H1 (cell line): ENCODE measurements around the gene DUSP7. TPM values are rescaled to one million over a fixed set of nuclear protein-coding genes. Genes with fewer than 3 reads are reported as not detected.

Experiments
- CTCF ChIA-PET: fragments of 300-600 bp; sonication (Branson Sonifier 250); formaldehyde crosslinking; loops from one replicate; lab custom pipeline; 2021; ENCODE audit not compliant: partially characterized antibody; lab: Charles Lee
- POLR2A ChIA-PET: fragments of 300-600 bp; sonication (Branson Sonifier 250); formaldehyde crosslinking; loops from one replicate; lab custom pipeline; 2021; ENCODE audit warnings: inconsistent platforms; ENCODE audit not compliant: partially characterized antibody; lab: Charles Lee
- DNase-seq, 2 experiments: peaks; one replicate each; pipeline versions ENCODE4 v3.0.0 to v3.0.0-alpha.2; 2010 to 2022; ENCODE audit warnings: low spot score in 2 of 2, low read depth in 1 of 2, mixed read lengths in 1 of 2
- FAIRE-seq: peaks from 2 replicates; lab custom pipeline; 2011; peaks lifted over from hg19 to GRCh38; lab: Jason Lieb, UNC
- H2AFZ ChIP-seq: 2 replicates; pipeline ENCODE4 v1.8.1; 2012; ENCODE audit warnings: low read length, inconsistent platforms
- H2AK5ac ChIP-seq: 2 replicates; pipeline ENCODE4 v1.6.1; 2013; ENCODE audit warnings: low read depth, low read length
- H2BK120ac ChIP-seq: replicated peaks from 2 replicates; pipeline ENCODE3; 2013; ENCODE audit warnings: low read depth, low read length, inconsistent platforms
- H2BK12ac ChIP-seq: 2 replicates; pipeline ENCODE4 v1.6.1; 2013; ENCODE audit warnings: low read depth, low read length
- H2BK15ac ChIP-seq: 2 replicates; pipeline ENCODE4 v1.6.1; 2013; ENCODE audit warnings: low read length
- H2BK20ac ChIP-seq: 2 replicates; pipeline ENCODE4 v1.6.1; 2013; ENCODE audit warnings: low read length
- H2BK5ac ChIP-seq: 2 replicates; pipeline ENCODE4 v1.6.1; 2013; ENCODE audit warnings: low read depth, low read length
- H3K14ac ChIP-seq: 2 replicates; pipeline ENCODE4 v1.6.1; 2013; ENCODE audit warnings: inconsistent platforms; ENCODE audit not compliant: insufficient read length
- H3K18ac ChIP-seq: 2 replicates; pipeline ENCODE4 v1.6.1; 2013; ENCODE audit warnings: low read length; ENCODE audit errors: extremely low read depth
- H3K23ac ChIP-seq: 2 replicates; pipeline ENCODE4 v1.6.1; 2013; ENCODE audit warnings: inconsistent platforms; ENCODE audit not compliant: insufficient read length
- H3K23me2 ChIP-seq: 2 replicates; pipeline ENCODE4 v1.6.1; 2013; ENCODE audit warnings: low read depth, low read length
- H3K27ac ChIP-seq: 2 replicates; pipeline ENCODE4 v1.6.1; 2011; ENCODE audit warnings: low read depth, low read length, inconsistent platforms
- H3K27me3 ChIP-seq, 4 experiments: replicated peaks in 1 of 4; 1 replicate in 1 of 4; 2 replicates in 3 of 4; pipeline versions ENCODE4 v1.6.1 to v1.8.1; 2011 to 2013; ENCODE audit warnings: low read length in 3 of 4, mild to moderate bottlenecking in 3 of 4, inconsistent platforms in 2 of 4, mixed read lengths in 2 of 4, moderate library complexity in 1 of 4; ENCODE audit not compliant: control insufficient read depth in 3 of 4, insufficient read depth in 3 of 4; ENCODE audit errors: extremely low read depth in 1 of 4
- H3K36me3 ChIP-seq, 4 experiments: 2 replicates each; pipeline versions ENCODE4 v1.6.1 to v1.8.1; 2011 to 2013; ENCODE audit warnings: mild to moderate bottlenecking in 4 of 4, low read length in 3 of 4, moderate library complexity in 2 of 4, control low read depth in 1 of 4, inconsistent platforms in 1 of 4; ENCODE audit not compliant: insufficient read depth in 4 of 4, control insufficient read depth in 2 of 4
- H3K4ac ChIP-seq: replicated peaks from 2 replicates; pipeline ENCODE3; 2013; ENCODE audit warnings: low read length, low read depth, mixed read lengths, inconsistent platforms; ENCODE audit not compliant: insufficient read length
- H3K4me1 ChIP-seq, 4 experiments: replicated peaks in 1 of 4; 1 replicate in 1 of 4; 2 replicates in 3 of 4; pipeline versions ENCODE4 v1.6.1 to v1.8.1; 2011 to 2013; ENCODE audit warnings: low read length in 3 of 4, inconsistent platforms in 2 of 4, mixed read lengths in 1 of 4; ENCODE audit not compliant: insufficient read depth in 4 of 4, control insufficient read depth in 3 of 4
- H3K4me2 ChIP-seq, 2 experiments: 2 replicates each; pipeline versions ENCODE4 v1.6.1 to v1.8.1; 2011 to 2013; ENCODE audit warnings: low read depth in 2 of 2, low read length in 2 of 2, control low read depth in 1 of 2, inconsistent platforms in 1 of 2, mild to moderate bottlenecking in 1 of 2; ENCODE audit not compliant: insufficient read depth in 1 of 2
- H3K4me3 ChIP-seq, 4 experiments: fragments of 200-600, 300-600 bp in 1 of 4; sonication (generic), shearing (Covaris generic), sonication (Bioruptor Twin) in 1 of 4; 2 replicates each; pipeline versions ENCODE4 v1.5.1 to v1.8.1; 2011 to 2016; ENCODE audit warnings: low read length in 4 of 4, low read depth in 3 of 4, control low read depth in 2 of 4, inconsistent platforms in 2 of 4, mild to moderate bottlenecking in 2 of 4, mixed read lengths in 1 of 4, moderate library complexity in 1 of 4; ENCODE audit not compliant: insufficient read depth in 2 of 4; ENCODE audit errors: extremely low read depth in 1 of 4
- H3K56ac ChIP-seq: replicated peaks from 2 replicates; pipeline ENCODE3; 2013; ENCODE audit warnings: low read depth, mild to moderate bottlenecking, mixed read lengths, low read length, inconsistent platforms; ENCODE audit not compliant: insufficient read length
- H3K79me1 ChIP-seq: 2 replicates; pipeline ENCODE4 v1.6.1; 2013; ENCODE audit warnings: low read depth, low read length, control low read depth
- H3K79me2 ChIP-seq, 2 experiments: 2 replicates each; pipeline versions ENCODE4 v1.6.1 to v1.8.1; 2012 to 2013; ENCODE audit warnings: low read length in 2 of 2, mild to moderate bottlenecking in 2 of 2, inconsistent platforms in 1 of 2; ENCODE audit not compliant: insufficient read depth in 2 of 2, control insufficient read depth in 1 of 2
- H3K9ac ChIP-seq, 4 experiments: replicated peaks in 1 of 4; 1 replicate in 1 of 4; 2 replicates in 3 of 4; pipeline versions ENCODE4 v1.6.1 to v1.8.1; 2011 to 2013; ENCODE audit warnings: low read depth in 3 of 4, low read length in 3 of 4, control low read depth in 2 of 4, mild to moderate bottlenecking in 2 of 4, moderate library complexity in 2 of 4, inconsistent platforms in 1 of 4; ENCODE audit errors: extremely low read depth in 1 of 4
- H3K9me3 ChIP-seq, 2 experiments: 2 replicates each; pipeline versions ENCODE4 v1.6.1 to v1.8.1; 2012 to 2013; ENCODE audit warnings: mild to moderate bottlenecking in 2 of 2, moderate library complexity in 2 of 2, control low read depth in 1 of 2, inconsistent platforms in 1 of 2, low read depth in 1 of 2, low read length in 1 of 2, mixed read lengths in 1 of 2; ENCODE audit not compliant: insufficient read depth in 2 of 2
- H4K20me1 ChIP-seq, 2 experiments: replicated peaks in 1 of 2; 2 replicates each; pipeline versions ENCODE3 to v1.8.1; 2011 to 2013; ENCODE audit warnings: inconsistent platforms in 2 of 2, low read length in 2 of 2, mild to moderate bottlenecking in 1 of 2; ENCODE audit not compliant: insufficient read depth in 2 of 2, control insufficient read depth in 1 of 2
- H4K5ac ChIP-seq: 2 replicates; pipeline ENCODE4 v1.6.1; 2013; ENCODE audit warnings: low read length, low read depth, mixed read lengths, inconsistent platforms; ENCODE audit not compliant: insufficient read length
- H4K8ac ChIP-seq: 2 replicates; pipeline ENCODE4 v1.8.0; 2013; ENCODE audit warnings: mild to moderate bottlenecking, moderate library complexity, low read length, inconsistent platforms; ENCODE audit not compliant: insufficient read depth; ENCODE audit errors: extremely low read depth
- H4K91ac ChIP-seq: replicated peaks from 2 replicates; pipeline ENCODE3; 2013; ENCODE audit warnings: low read length, mixed read lengths, inconsistent platforms; ENCODE audit not compliant: insufficient read length
- ZNF274 ChIP-seq: IDR thresholded peaks from 2 replicates; pipeline ENCODE4 v1.7.0; 2012; ENCODE audit warnings: low read length, borderline replicate concordance; ENCODE audit errors: extremely low read depth
- WGBS, 2 experiments: shearing (Covaris generic) in 1 of 2; methylation state at CpG; one replicate each; pipeline versions ENCODE4 v1.1.6 to v1.1.7; 2013 to 2015; ENCODE audit warnings: low lambda C conversion rate in 2 of 2, mixed read lengths in 2 of 2, inconsistent platforms in 1 of 2, low coverage in 1 of 2, missing lambda C conversion rate in 1 of 2; ENCODE audit not compliant: insufficient replicate concordance in 2 of 2, insufficient coverage in 1 of 2, insufficient read length in 1 of 2; ENCODE audit errors: extremely low coverage in 1 of 2, missing lambda C conversion rate in 1 of 2; 5-methylcytosine and 5-hydroxymethylcytosine counted together
- polyA plus RNA-seq, 7 experiments: library from polyadenylated mRNA; depleted of rRNA in 3 of 7; stranded (reverse) in 5 of 7; unstranded in 2 of 7; fragments of >200 nt in 5 of 7; fragments of 200-250 nt in 2 of 7; gene quantifications; 1 replicate in 5 of 7; 2 replicates in 1 of 7; 4 replicates in 1 of 7; pipeline versions ENCODE4 v1.2.1 to v1.2.3, GENCODE V29; 2011 to 2013; ENCODE audit warnings: missing spikeins in 2 of 7, mixed read lengths in 2 of 7
- total RNA-seq: library from RNA; stranded (reverse); fragmentation: NEBNext Ultra II Directional; extraction: Animal tissue kit (Norgen Biotek cat#: 25700); gene quantifications from 2 replicates; pipeline ENCODE4 v1.2.1, GENCODE V29; 2021
- TF ChIP-seq, protein P1 (sequence below), 3 experiments: IDR thresholded peaks; 1 replicate in 2 of 3; 2 replicates in 1 of 3; pipeline versions ENCODE4 v1.5.1 to v1.6.1; 2011; ENCODE audit warnings: low read length in 3 of 3, mild to moderate bottlenecking in 3 of 3, inconsistent platforms in 2 of 3, low read depth in 1 of 3, moderate library complexity in 1 of 3; ENCODE audit not compliant: insufficient read depth in 1 of 3; ENCODE audit errors: control extremely low read depth in 1 of 3
- TF ChIP-seq, protein P2 (sequence below): IDR thresholded peaks from 2 replicates; pipeline ENCODE4 v1.6.1; 2012; ENCODE audit warnings: inconsistent platforms

Gene DUSP7
- total and polyA plus RNA-seq, 2 of the 8 experiments (the other 6 are each of a cell fraction or from before 2014, with no cell fraction given), result 19.4 to 24.9 TPM

DNA sequence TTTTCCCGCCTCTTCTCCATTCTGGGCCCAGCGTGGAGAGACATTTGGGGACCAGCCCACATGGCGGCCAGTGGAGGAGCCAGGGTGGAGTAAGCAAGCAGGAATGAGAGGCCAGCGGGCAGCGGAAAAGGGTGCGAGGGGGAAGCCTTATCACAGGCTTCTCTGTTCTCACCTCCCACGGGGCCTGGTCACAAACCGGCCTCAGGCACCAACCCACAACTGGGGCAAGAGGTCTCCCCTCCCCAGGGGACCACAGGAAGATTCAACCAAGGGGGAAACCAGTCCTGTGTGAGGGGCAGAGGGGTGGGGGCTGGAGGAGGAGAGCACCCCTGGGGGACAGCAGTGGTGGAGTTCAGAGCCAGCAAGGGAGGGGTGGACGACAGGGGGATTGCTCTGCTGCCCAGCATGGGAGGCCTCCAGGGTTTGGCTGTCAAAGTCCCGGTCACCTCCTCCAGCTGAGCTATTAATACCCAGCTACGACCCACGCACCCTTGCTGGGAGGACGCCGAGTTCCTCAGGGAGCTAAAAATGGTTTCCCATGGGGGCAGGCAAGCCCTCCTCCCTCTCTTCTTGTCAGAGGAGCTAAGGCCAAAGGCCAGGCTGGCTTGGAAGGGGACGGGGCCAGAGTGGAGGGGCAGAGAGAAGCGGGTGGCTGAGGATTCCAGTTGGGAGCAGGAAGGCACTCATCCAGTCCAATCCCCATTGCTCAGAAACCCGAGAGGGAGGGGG, 36.9 kb downstream of the DUSP7 start:
- peak overlapping the region; percentile 32 for H4K8ac ChIP-seq
- no peak overlapping the region for H2BK120ac ChIP-seq
- H3K27me3 ChIP-seq, result no peaks in the 10 kb centered on the region
- peaks cover 1% of the 10 kb centered on the region; the same call in 1 of the 2 replicates for H3K23me2 ChIP-seq
- H3K9ac ChIP-seq, result no peak overlapping the region
- H3K14ac ChIP-seq, result no peak overlapping the region
- H3K23ac ChIP-seq, result no peak overlapping the region
- peaks cover 0 to 5% (median 2%) of the 10 kb centered on the region in 4 experiments; a peak in 4 of 7 replicates for H3K4me1 ChIP-seq
- no peaks in the 10 kb centered on the region for H3K79me2 ChIP-seq
- POLR2A ChIA-PET, result interaction anchor here (0.7 to 1.9 kb wide), 5 partner anchors 9 to 27 kb away, joined by 3 to 4 read pairs (median 3); no protein-coding TSS in a partner anchor
- H4K20me1 ChIP-seq, result no peaks in the 10 kb centered on the region
- no peak for DNase-seq
- H3K79me1 ChIP-seq, result no peaks in the 10 kb centered on the region
- H2AFZ ChIP-seq, result no peak overlapping the region
- no peak overlapping the region for H2AK5ac ChIP-seq
- no peak overlapping the region for H2BK15ac ChIP-seq
- H3K56ac ChIP-seq, result no peak overlapping the region
- no peak overlapping the region for H3K4me2 ChIP-seq
- H3K9me3 ChIP-seq, result no peaks in the 10 kb centered on the region
- no peak overlapping the region for H3K4ac ChIP-seq
- no peak overlapping the region for H2BK20ac ChIP-seq
- no peak for FAIRE-seq
- no peak overlapping the region for H4K91ac ChIP-seq
- no peak overlapping the region for H3K18ac ChIP-seq
- TF ChIP-seq, protein P1, sequence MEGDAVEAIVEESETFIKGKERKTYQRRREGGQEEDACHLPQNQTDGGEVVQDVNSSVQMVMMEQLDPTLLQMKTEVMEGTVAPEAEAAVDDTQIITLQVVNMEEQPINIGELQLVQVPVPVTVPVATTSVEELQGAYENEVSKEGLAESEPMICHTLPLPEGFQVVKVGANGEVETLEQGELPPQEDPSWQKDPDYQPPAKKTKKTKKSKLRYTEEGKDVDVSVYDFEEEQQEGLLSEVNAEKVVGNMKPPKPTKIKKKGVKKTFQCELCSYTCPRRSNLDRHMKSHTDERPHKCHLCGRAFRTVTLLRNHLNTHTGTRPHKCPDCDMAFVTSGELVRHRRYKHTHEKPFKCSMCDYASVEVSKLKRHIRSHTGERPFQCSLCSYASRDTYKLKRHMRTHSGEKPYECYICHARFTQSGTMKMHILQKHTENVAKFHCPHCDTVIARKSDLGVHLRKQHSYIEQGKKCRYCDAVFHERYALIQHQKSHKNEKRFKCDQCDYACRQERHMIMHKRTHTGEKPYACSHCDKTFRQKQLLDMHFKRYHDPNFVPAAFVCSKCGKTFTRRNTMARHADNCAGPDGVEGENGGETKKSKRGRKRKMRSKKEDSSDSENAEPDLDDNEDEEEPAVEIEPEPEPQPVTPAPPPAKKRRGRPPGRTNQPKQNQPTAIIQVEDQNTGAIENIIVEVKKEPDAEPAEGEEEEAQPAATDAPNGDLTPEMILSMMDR (IDR thresholded peaks at IDR 0.05; ENCODE audit: control extremely low read depth in 1 of 3, insufficient read depth in 1 of 3, low read depth in 1 of 3, low read length in 3 of 3), result no peak
- TF ChIP-seq, protein P2, sequence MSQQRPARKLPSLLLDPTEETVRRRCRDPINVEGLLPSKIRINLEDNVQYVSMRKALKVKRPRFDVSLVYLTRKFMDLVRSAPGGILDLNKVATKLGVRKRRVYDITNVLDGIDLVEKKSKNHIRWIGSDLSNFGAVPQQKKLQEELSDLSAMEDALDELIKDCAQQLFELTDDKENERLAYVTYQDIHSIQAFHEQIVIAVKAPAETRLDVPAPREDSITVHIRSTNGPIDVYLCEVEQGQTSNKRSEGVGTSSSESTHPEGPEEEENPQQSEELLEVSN, result peak; percentile 42; the same call in 1 of the 2 replicates
- no peak for TF ChIP-seq ZNF274
- no peak overlapping the region for H4K5ac ChIP-seq
- CTCF ChIA-PET, result interaction anchor here (0.8 to 24.7 kb wide), 9 partner anchors 10 to 125 kb away, joined by 3 to 984 read pairs (median 3); partner anchors contain the start of gene DUSP7
- H2BK5ac ChIP-seq, result no peak overlapping the region
- no peaks in the 10 kb centered on the region for H3K36me3 ChIP-seq
- 85% methylated on average over 13 of the region's 17 CpGs; no CpG with 5 or more reads in 1 of the 2 experiments for WGBS, 2 experiments
- H3K4me3 ChIP-seq, result no peak overlapping the region
- no peak overlapping the region for H3K27ac ChIP-seq
- no peak overlapping the region for H2BK12ac ChIP-seq
